ENCODE data around the gene C15orf62. TPM values are rescaled to one million over a fixed set of nuclear protein-coding genes. Genes with fewer than 3 reads are reported as not detected.

The C15orf62 gene
- polyA plus RNA-seq, 1 of the 3 experiments (the other 2 are of a cell fraction) = not detected

- no peak overlapping the region for H3K4me2 ChIP-seq
- ChIA-PET CTCF (interaction anchor here (0.6 to 31.8 kb wide), 38 partner anchors 10 to 246 kb away, joined by 3 to 555 read pairs (median 4); partner anchors contain the start of genes C15orf62, DNAJC17, GCHFR and RAD51), POLR2A (interaction anchor here (0.7 to 1.5 kb wide), 5 partner anchors 25 to 88 kb away, joined by 3 to 8 read pairs (median 3); no protein-coding TSS in a partner anchor)
- no peak overlapping the region for H3K9ac ChIP-seq
- peaks cover 32% of the 10 kb centered on the region for H3K79me2 ChIP-seq (ENCODE audit: insufficient read depth)
- no peak overlapping the region for H3K27ac ChIP-seq (ENCODE audit: low read depth in 2 of 2, low read length in 1 of 2)
- peaks cover 2 to 10% of the 10 kb centered on the region in 2 experiments; a peak in 3 of 4 replicates for H3K4me1 ChIP-seq (ENCODE audit: control insufficient read depth in 1 of 2, insufficient read depth in 2 of 2, low read depth in 1 of 2, low read length in 1 of 2)
- H3K27me3 ChIP-seq (ENCODE audit: insufficient read depth) = no peaks in the 10 kb centered on the region
- H3K9me2 ChIP-seq = no peaks in the 10 kb centered on the region
- no peak for TF ChIP-seq RXRA (IDR thresholded peaks at IDR 0.05; ENCODE audit: borderline replicate concordance, low read depth)
- no peak for TF ChIP-seq USF1 (IDR thresholded peaks at IDR 0.05; ENCODE audit: borderline replicate concordance, low read depth)
- TF ChIP-seq CHD2 (IDR thresholded peaks at IDR 0.05; ENCODE audit: low read length, partially characterized antibody) = peak; percentile 27
- no peak for TF ChIP-seq MXI1 (IDR thresholded peaks at IDR 0.05; ENCODE audit: low read depth, low read length)
- TF ChIP-seq CTCF (IDR thresholded peaks at IDR 0.05) = peak; percentile 58
- no peak for TF ChIP-seq EZH2phosphoT487 (IDR thresholded peaks at IDR 0.05; ENCODE audit: borderline replicate concordance, low read depth)
- TF ChIP-seq RAD21 (IDR thresholded peaks at IDR 0.05; ENCODE audit: low read length) = peak; percentile 93
- TF ChIP-seq SMC3 (IDR thresholded peaks at IDR 0.05; ENCODE audit: low read depth, low read length) = peak; percentile 93
- no peak for TF ChIP-seq YY1 (IDR thresholded peaks at IDR 0.05; ENCODE audit: low read depth)
- TF ChIP-seq IRF3 (IDR thresholded peaks at IDR 0.05; ENCODE audit: low read depth, low read length) = no peak
- TF ChIP-seq REST (IDR thresholded peaks at IDR 0.05; ENCODE audit: low read depth, low read length) = no peak
- no peak for TF ChIP-seq TAF1 (IDR thresholded peaks at IDR 0.05; ENCODE audit: borderline replicate concordance, low read depth, low read length)
- peak; percentile 17; the same call in 1 of the 2 replicates for TF ChIP-seq RCOR1 (IDR thresholded peaks at IDR 0.05; ENCODE audit: low read length)
- no peak for TF ChIP-seq NFIC (IDR thresholded peaks at IDR 0.05; ENCODE audit: borderline replicate concordance)
- H4K20me1 ChIP-seq (ENCODE audit: insufficient read depth) = peaks cover 19% of the 10 kb centered on the region
- peaks cover 5 to 16% of the 10 kb centered on the region in 2 experiments for H3K36me3 ChIP-seq (replicated peaks in 1 of 2; ENCODE audit: control insufficient read depth in 1 of 2, insufficient read depth in 2 of 2, low read length in 1 of 2)
- H3K9me3 ChIP-seq = no peaks in the 10 kb centered on the region
- no peak overlapping the region for H2AFZ ChIP-seq (ENCODE audit: low read depth)
- H3F3A ChIP-seq (replicated peaks; ENCODE audit: insufficient read depth) = no peaks in the 10 kb centered on the region
- 0 out of 4 replicates have a peak overlapping the region, but pooled peaks of 1 of the 2 experiments have one; percentile 16 for H3K4me3 ChIP-seq (ENCODE audit: low read depth in 2 of 2, low read length in 1 of 2)
- DNase-seq = peak; percentile 81
- 55% methylated on average over 7 of the region's 8 CpGs for WGBS (ENCODE audit: low lambda C conversion rate)
Observed at GRCh38 chr15:40782609-40783227, 12.9 kb downstream of the C15orf62 start.

Data from SK-N-SH (cell line).